ENCODE measurements around the gene FAS. TPM values are rescaled to one million over a fixed set of nuclear protein-coding genes. Genes with fewer than 3 reads are reported as not detected.

Gene FAS
- total RNA-seq, 2 donors from 2014 or later = 24.0 to 32.6 TPM

DNA sequence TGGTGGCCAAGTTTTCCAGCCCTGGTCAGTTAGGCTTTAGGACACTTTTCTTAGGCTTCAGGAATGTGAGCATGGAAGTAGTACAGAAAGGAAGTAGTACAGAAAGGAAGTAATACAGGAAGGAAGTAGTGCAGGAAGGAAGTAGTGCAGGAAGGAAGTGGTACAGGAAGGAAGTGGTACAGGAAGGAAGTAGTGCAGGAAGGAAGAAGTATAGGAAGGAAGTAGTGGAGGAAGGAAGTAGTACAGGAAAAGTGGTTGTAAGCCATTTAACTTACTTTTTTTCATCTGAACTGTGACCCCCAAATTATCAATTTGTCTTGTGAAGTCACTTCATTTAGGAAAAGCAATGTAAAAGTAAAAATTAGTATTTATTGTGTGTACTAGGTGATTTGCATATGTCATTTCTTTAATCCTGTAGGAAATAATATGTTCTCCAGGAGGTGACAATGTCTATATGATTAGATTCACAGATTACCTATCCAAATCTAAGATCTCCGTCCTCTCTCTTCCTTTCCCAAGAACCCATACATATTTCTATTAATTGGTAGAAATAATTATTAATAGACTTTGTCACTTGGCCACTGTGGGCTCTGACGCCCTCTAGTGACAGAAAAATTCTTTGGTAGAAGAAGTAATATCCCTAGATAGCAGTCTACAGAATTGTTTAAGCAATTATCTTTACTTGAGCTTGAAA lies 3.9 kb upstream of the FAS start:
- peaks cover 33 to 80% of the 10 kb centered on the region in 2 donors for H3K4me1 ChIP-seq (ENCODE audit: control insufficient read depth in 1 of 2, low read depth in 2 of 2)
- ATAC-seq (ENCODE audit: insufficient number of reproducible peaks, low FRiP score, low read depth) (no peak), DNase-seq (ENCODE audit: low spot score) (no peak)
- peak overlapping the region; percentile 38 for H3K4me3 ChIP-seq
- no peaks in the 10 kb centered on the region for H3K36me3 ChIP-seq
- H3K9me3 ChIP-seq = no peaks in the 10 kb centered on the region
- H3K27ac ChIP-seq = peak overlapping the region; percentile 44 to 61
- TF ChIP-seq, protein P1, sequence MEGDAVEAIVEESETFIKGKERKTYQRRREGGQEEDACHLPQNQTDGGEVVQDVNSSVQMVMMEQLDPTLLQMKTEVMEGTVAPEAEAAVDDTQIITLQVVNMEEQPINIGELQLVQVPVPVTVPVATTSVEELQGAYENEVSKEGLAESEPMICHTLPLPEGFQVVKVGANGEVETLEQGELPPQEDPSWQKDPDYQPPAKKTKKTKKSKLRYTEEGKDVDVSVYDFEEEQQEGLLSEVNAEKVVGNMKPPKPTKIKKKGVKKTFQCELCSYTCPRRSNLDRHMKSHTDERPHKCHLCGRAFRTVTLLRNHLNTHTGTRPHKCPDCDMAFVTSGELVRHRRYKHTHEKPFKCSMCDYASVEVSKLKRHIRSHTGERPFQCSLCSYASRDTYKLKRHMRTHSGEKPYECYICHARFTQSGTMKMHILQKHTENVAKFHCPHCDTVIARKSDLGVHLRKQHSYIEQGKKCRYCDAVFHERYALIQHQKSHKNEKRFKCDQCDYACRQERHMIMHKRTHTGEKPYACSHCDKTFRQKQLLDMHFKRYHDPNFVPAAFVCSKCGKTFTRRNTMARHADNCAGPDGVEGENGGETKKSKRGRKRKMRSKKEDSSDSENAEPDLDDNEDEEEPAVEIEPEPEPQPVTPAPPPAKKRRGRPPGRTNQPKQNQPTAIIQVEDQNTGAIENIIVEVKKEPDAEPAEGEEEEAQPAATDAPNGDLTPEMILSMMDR (IDR thresholded peaks at IDR 0.05) = peak; percentile 79
- no peaks in the 10 kb centered on the region for H3K27me3 ChIP-seq (replicated peaks; ENCODE audit: insufficient read depth)

DNA sequence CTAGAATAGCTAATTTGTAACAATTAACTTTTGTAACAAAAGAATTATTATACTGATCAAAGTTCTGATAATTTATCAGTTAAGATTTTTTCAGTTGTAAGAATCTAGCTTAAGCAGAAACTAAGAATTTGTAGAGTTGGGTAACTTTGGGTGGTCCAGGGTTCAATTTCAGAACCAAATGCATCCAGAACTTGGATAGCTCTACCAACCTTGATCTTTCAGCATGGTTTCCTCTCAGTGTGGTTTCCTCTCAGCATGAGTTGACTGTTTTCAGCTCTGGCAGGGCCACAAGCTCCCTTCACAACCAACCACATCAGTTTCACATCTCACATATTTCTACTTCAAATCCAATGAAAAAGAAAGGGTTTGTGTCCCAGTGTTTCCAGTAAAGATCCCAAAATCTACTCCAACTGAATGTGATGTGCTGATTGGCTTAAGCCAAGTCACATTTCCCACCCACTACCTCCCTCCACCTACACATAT lies 3.3 kb upstream of the FAS start:
- TF ChIP-seq, protein P1 (IDR thresholded peaks at IDR 0.05) = no peak
- H3K4me1 ChIP-seq (ENCODE audit: control insufficient read depth in 1 of 2, low read depth in 2 of 2) = peaks cover 30 to 79% of the 10 kb centered on the region in 2 donors

DNA sequence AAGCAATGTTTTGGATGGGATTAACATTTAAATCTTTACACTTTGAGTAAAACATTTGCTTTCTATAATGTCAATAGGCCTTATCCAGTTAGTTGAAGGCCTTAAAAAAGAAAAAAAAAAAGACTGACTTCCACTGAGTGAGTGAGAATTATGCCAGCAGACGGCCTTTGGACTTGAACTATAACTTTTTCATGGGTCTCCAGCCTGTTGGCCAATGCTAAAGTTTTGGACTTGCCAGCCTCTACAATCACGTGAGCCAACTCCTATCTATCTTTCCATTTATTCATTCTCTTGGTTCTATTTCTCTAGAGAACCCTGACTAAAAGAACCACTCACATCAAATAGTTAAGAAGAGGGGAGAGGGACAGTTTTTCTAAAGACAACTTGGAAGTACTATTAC lies 2.8 kb upstream of the FAS start:
- Histone ChIP-seq H3K4me3 (no peak overlapping the region), H3K36me3 (no peaks in the 10 kb centered on the region), H3K27ac (peak overlapping the region; percentile 16 to 40), H3K4me1 (ENCODE audit: control insufficient read depth in 1 of 2, low read depth in 2 of 2) (peaks cover 33 to 78% of the 10 kb centered on the region in 2 donors), H3K9me3 (no peaks in the 10 kb centered on the region), H3K27me3 (replicated peaks; ENCODE audit: insufficient read depth) (no peaks in the 10 kb centered on the region)
- DNase-seq (ENCODE audit: low spot score) (no peak), ATAC-seq (ENCODE audit: insufficient number of reproducible peaks, low FRiP score, low read depth) (no peak)
- TF ChIP-seq, protein P1 (IDR thresholded peaks at IDR 0.05) = no peak

More for the DNA sequence above, 3.3 kb upstream of the FAS start:
- Histone ChIP-seq H3K27me3 (replicated peaks; ENCODE audit: insufficient read depth) (no peaks in the 10 kb centered on the region), H3K27ac (peak overlapping the region; percentile 16 to 40), H3K9me3 (no peaks in the 10 kb centered on the region), H3K36me3 (no peaks in the 10 kb centered on the region), H3K4me3 (no peak overlapping the region)
- no peak for ATAC-seq (ENCODE audit: insufficient number of reproducible peaks, low FRiP score, low read depth)
- no peak for DNase-seq (ENCODE audit: low spot score)

DNA sequence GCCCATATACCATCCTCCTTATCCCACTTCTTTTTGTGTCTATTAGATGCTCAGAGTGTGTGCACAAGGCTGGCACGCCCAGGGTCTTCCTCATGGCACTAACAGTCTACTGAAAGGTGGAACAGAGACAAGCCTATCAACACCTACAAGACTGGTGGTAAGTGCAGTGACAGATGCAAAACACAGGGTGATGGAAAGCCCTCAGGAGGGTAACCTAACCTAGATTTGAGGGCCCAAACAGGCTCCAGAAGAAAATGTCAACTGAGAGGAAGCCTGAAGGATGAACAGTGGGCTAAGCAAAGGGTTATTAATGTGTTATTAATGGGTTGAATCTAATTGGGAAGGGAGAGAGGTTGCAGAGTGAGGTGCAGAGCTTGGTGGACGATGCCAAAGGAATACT lies 1.2 kb upstream of the FAS start:
- Histone ChIP-seq H3K27me3 (replicated peaks; ENCODE audit: insufficient read depth) (no peaks in the 10 kb centered on the region), H3K9me3 (no peaks in the 10 kb centered on the region), H3K4me1 (ENCODE audit: control insufficient read depth in 1 of 2, low read depth in 2 of 2) (peaks cover 47 to 77% of the 10 kb centered on the region in 2 donors), H3K4me3 (peak overlapping the region; percentile 97), H3K27ac (peak overlapping the region; percentile 87 to 88), H3K36me3 (no peaks in the 10 kb centered on the region)
- no peak for ATAC-seq (ENCODE audit: insufficient number of reproducible peaks, low FRiP score, low read depth)
- DNase-seq (ENCODE audit: low spot score) = no peak
- TF ChIP-seq, protein P1 (IDR thresholded peaks at IDR 0.05) = no peak

DNA sequence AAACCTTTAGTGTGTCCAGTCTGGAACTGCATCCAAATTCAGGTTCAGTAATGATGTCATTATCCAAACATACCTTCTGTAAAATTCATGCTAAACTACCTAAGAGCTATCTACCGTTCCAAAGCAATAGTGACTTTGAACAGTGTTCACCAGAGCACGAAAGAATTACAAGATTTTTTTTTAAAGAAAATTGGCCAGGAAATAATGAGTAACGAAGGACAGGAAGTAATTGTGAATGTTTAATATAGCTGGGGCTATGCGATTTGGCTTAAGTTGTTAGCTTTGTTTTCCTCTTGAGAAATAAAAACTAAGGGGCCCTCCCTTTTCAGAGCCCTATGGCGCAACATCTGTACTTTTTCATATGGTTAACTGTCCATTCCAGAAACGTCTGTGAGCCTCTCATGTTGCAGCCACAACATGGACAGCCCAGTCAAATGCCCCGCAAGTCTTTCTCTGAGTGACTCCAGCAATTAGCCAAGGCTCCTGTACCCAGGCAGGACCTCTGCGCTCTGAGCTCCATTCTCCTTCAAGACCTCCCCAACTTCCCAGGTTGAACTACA lies 694 bp upstream of the FAS start:
- H3K4me3 ChIP-seq = peak overlapping the region; percentile 97
- no peaks in the 10 kb centered on the region for H3K9me3 ChIP-seq
- TF ChIP-seq, protein P1 (IDR thresholded peaks at IDR 0.05) = no peak
- ATAC-seq (ENCODE audit: insufficient number of reproducible peaks, low FRiP score, low read depth) (peak; percentile 21), DNase-seq (ENCODE audit: low spot score) (no peak)
- H3K27ac ChIP-seq = peak overlapping the region; percentile 87 to 88
- H3K36me3 ChIP-seq = no peaks in the 10 kb centered on the region
- peaks cover 42 to 72% of the 10 kb centered on the region in 2 donors for H3K4me1 ChIP-seq (ENCODE audit: control insufficient read depth in 1 of 2, low read depth in 2 of 2)
- H3K27me3 ChIP-seq (replicated peaks; ENCODE audit: insufficient read depth) = no peaks in the 10 kb centered on the region

All from thoracic aorta (tissue), 2 donors.